ENCODE results near the gene AUP1. TPM values are rescaled to one million over a fixed set of nuclear protein-coding genes. Genes with fewer than 3 reads are reported as not detected.

The AUP1 gene
- total and polyA plus RNA-seq, 2 donors (not counting 1 experiment from before 2014, with no cell fraction given): 54.0 to 70.4 TPM

GRCh38 chr2:74502147-74502719 lies 27.3 kb downstream of the AUP1 start:
- Histone ChIP-seq H3K79me2 (ENCODE audit: control insufficient read depth, insufficient read depth, low read length) (peaks cover 15% of the 10 kb centered on the region), H3K27ac (ENCODE audit: insufficient read depth, low read length) (peak overlapping the region; percentile 75), H3K9me3 (ENCODE audit: control insufficient read depth, insufficient read depth, low read depth, low read length) (no peaks in the 10 kb centered on the region), H3K4me2 (ENCODE audit: extremely low read depth, insufficient read depth, low read length) (peak overlapping the region; percentile 90), H3K4me3 (replicated peaks in 1 of 4; ENCODE audit: control extremely low read depth in 1 of 4, insufficient read depth in 1 of 4, low read depth in 3 of 4, low read length in 4 of 4) (peak overlapping the region; percentile 9 to 69 (median 48)), H3K27me3 (ENCODE audit: control insufficient read depth, insufficient read depth, low read length) (no peaks in the 10 kb centered on the region), H2AFZ (ENCODE audit: low read length) (peak overlapping the region; percentile 66), H3K4me1 (ENCODE audit: control insufficient read depth, extremely low read depth, insufficient read depth, low read length) (peaks cover 17% of the 10 kb centered on the region), H3K9ac (ENCODE audit: insufficient read depth, low read length) (peak overlapping the region; percentile 48), H4K20me1 (ENCODE audit: control insufficient read depth, extremely low read depth, insufficient read depth, low read length) (no peaks in the 10 kb centered on the region), H3K36me3 (ENCODE audit: control insufficient read depth, insufficient read depth, low read length) (peaks cover 4% of the 10 kb centered on the region)
- no peak for DNase-seq (ENCODE audit: low read depth in 2 of 2)
- no peak for TF ChIP-seq CTCF (conservative IDR thresholded peaks at IDR 0.05 in 1 of 2, IDR thresholded peaks at IDR 0.05 in 1 of 2; ENCODE audit: low read depth in 1 of 2, low read length in 2 of 2)
- peak; percentile 39 for TF ChIP-seq EZH2 (IDR thresholded peaks at IDR 0.05; ENCODE audit: low read length, missing control alignments)

DNA sequence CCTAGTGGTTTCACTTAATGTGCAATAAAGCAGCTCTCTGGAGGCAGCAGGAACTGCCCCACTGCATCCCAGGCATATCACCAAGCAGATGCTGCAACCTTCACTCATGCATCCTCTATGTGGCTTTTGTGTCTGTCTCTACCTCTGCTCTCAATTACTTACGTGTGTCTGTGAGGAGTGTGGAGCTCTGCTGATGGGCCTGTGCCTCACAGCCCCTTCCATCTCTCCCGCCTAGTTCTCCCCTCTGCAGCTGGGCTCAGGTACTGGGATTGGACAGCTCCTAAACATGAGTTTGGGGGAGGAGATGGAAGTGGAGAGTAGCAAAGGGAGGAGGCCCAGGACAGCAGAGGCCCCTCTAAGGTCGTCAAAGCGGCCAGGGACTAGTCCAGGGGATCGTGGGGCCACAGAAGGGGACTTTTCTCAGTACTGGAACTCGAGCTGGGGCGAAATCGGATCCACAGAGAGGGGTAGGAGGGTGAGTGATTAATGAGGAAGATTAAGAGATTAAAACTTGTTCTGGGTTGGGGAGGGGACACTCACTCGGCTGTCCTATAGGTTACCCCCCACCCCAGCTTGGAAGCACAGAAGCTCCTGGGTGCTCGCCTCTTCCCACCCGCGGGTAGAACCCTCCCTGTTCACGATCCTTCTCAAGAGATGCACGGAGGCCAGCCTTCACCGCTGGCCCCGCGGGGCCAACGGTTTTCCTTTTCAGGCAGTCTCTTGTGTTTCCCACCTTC lies 28.0 kb downstream of the AUP1 start:
- TF ChIP-seq EZH2 (IDR thresholded peaks at IDR 0.05; ENCODE audit: low read length, missing control alignments) (no peak), CTCF (conservative IDR thresholded peaks at IDR 0.05 in 1 of 2, IDR thresholded peaks at IDR 0.05 in 1 of 2; ENCODE audit: low read depth in 1 of 2, low read length in 2 of 2) (no peak)
- Histone ChIP-seq H4K20me1 (ENCODE audit: control insufficient read depth, extremely low read depth, insufficient read depth, low read length) (no peaks in the 10 kb centered on the region), H3K4me1 (ENCODE audit: control insufficient read depth, extremely low read depth, insufficient read depth, low read length) (peaks cover 14% of the 10 kb centered on the region), H3K4me2 (ENCODE audit: extremely low read depth, insufficient read depth, low read length) (no peak overlapping the region), H3K27ac (ENCODE audit: insufficient read depth, low read length) (no peak overlapping the region), H3K79me2 (ENCODE audit: control insufficient read depth, insufficient read depth, low read length) (peaks cover 9% of the 10 kb centered on the region), H3K27me3 (ENCODE audit: control insufficient read depth, insufficient read depth, low read length) (no peaks in the 10 kb centered on the region), H3K9me3 (ENCODE audit: control insufficient read depth, insufficient read depth, low read depth, low read length) (no peaks in the 10 kb centered on the region), H3K36me3 (ENCODE audit: control insufficient read depth, insufficient read depth, low read length) (peaks cover 2% of the 10 kb centered on the region), H2AFZ (ENCODE audit: low read length) (no peak overlapping the region), H3K9ac (ENCODE audit: insufficient read depth, low read length) (no peak overlapping the region), H3K4me3 (replicated peaks in 1 of 4; ENCODE audit: control extremely low read depth in 1 of 4, insufficient read depth in 1 of 4, low read depth in 3 of 4, low read length in 4 of 4) (no peak overlapping the region)
- no peak for DNase-seq (ENCODE audit: low read depth in 2 of 2)

- Histone ChIP-seq H3K79me2 (ENCODE audit: control insufficient read depth, insufficient read depth, low read length) (peaks cover 3% of the 10 kb centered on the region), H3K9me3 (ENCODE audit: control insufficient read depth, insufficient read depth, low read depth, low read length) (no peaks in the 10 kb centered on the region), H3K9ac (ENCODE audit: insufficient read depth, low read length) (no peak overlapping the region), H3K36me3 (ENCODE audit: control insufficient read depth, insufficient read depth, low read length) (peaks cover 2% of the 10 kb centered on the region), H2AFZ (ENCODE audit: low read length) (no peak overlapping the region), H3K4me2 (ENCODE audit: extremely low read depth, insufficient read depth, low read length) (no peak overlapping the region), H3K4me3 (replicated peaks in 1 of 4; ENCODE audit: control extremely low read depth in 1 of 4, insufficient read depth in 1 of 4, low read depth in 3 of 4, low read length in 4 of 4) (no peak overlapping the region), H3K27ac (ENCODE audit: insufficient read depth, low read length) (no peak overlapping the region), H3K27me3 (ENCODE audit: control insufficient read depth, insufficient read depth, low read length) (no peaks in the 10 kb centered on the region), H3K4me1 (ENCODE audit: control insufficient read depth, extremely low read depth, insufficient read depth, low read length) (peaks cover 11% of the 10 kb centered on the region), H4K20me1 (ENCODE audit: control insufficient read depth, extremely low read depth, insufficient read depth, low read length) (no peaks in the 10 kb centered on the region)
- DNase-seq (ENCODE audit: low read depth in 2 of 2): no peak
- TF ChIP-seq CTCF (conservative IDR thresholded peaks at IDR 0.05 in 1 of 2, IDR thresholded peaks at IDR 0.05 in 1 of 2; ENCODE audit: low read depth in 1 of 2, low read length in 2 of 2) (no peak), EZH2 (IDR thresholded peaks at IDR 0.05; ENCODE audit: low read length, missing control alignments) (no peak)
Measured at GRCh38 chr2:74500578-74500946, 28.9 kb downstream of the AUP1 start.
